Measurements from ENCODE around the gene FBXW11. TPM values are rescaled to one million over a fixed set of nuclear protein-coding genes. Genes with fewer than 3 reads are reported as not detected.

The FBXW11 gene
- total RNA-seq, 1 experiment from 2014 or later = 52.2 TPM

DNA sequence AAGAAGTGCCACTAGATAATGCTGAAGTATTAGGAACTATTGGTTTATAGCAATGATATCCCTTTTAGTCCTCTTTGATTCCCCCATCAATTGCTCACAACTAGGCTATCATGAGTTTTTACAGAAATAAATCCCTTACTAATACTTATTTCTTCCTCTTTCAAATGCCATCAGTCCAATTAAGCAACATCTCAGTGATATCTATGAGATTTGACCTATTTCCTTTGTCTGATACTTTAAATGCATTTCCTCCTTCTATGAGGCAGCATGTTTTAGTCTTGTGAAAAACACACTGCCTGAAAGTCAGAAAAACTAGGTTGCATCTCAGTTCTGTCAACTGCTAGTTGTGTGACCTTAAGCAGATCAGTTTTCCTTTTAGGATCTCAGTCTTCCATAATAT lies 101.6 kb downstream of the FBXW11 start:
- peaks cover 5% of the 10 kb centered on the region for H3K36me3 Mint-ChIP-seq
- H3K4me1 Mint-ChIP-seq = peaks cover 33% of the 10 kb centered on the region
- ChIA-PET POLR2A (no interaction called here), CTCF (interaction anchor here (0.5 kb wide), 1 partner anchor 537 kb away, joined by 5 read pairs; no protein-coding TSS in a partner anchor)
- no peak for TF ChIP-seq TEAD1 (CRISPR knock-in tag; IDR thresholded peaks at IDR 0.05)
- no peak for TF ChIP-seq ESRRA (CRISPR knock-in tag; IDR thresholded peaks at IDR 0.05; ENCODE audit: borderline replicate concordance)
- TF ChIP-seq, protein P1, sequence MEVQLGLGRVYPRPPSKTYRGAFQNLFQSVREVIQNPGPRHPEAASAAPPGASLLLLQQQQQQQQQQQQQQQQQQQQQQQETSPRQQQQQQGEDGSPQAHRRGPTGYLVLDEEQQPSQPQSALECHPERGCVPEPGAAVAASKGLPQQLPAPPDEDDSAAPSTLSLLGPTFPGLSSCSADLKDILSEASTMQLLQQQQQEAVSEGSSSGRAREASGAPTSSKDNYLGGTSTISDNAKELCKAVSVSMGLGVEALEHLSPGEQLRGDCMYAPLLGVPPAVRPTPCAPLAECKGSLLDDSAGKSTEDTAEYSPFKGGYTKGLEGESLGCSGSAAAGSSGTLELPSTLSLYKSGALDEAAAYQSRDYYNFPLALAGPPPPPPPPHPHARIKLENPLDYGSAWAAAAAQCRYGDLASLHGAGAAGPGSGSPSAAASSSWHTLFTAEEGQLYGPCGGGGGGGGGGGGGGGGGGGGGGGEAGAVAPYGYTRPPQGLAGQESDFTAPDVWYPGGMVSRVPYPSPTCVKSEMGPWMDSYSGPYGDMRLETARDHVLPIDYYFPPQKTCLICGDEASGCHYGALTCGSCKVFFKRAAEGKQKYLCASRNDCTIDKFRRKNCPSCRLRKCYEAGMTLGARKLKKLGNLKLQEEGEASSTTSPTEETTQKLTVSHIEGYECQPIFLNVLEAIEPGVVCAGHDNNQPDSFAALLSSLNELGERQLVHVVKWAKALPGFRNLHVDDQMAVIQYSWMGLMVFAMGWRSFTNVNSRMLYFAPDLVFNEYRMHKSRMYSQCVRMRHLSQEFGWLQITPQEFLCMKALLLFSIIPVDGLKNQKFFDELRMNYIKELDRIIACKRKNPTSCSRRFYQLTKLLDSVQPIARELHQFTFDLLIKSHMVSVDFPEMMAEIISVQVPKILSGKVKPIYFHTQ (CRISPR knock-in tag; IDR thresholded peaks at IDR 0.05) = no peak
- TF ChIP-seq ZNF671 (CRISPR knock-in tag; IDR thresholded peaks at IDR 0.05) = no peak
- TF ChIP-seq ERG (CRISPR knock-in tag; IDR thresholded peaks at IDR 0.05) = no peak
- no peak for TF ChIP-seq RELA (CRISPR knock-in tag; IDR thresholded peaks at IDR 0.05; ENCODE audit: borderline replicate concordance)
- TF ChIP-seq ZNF232 (CRISPR knock-in tag; IDR thresholded peaks at IDR 0.05) = no peak
- no peak for TF ChIP-seq TCF7 (CRISPR knock-in tag; IDR thresholded peaks at IDR 0.05; ENCODE audit: low read depth)
- TF ChIP-seq CREM (CRISPR knock-in tag; IDR thresholded peaks at IDR 0.05) = no peak
- TF ChIP-seq SMAD4 (CRISPR knock-in tag; IDR thresholded peaks at IDR 0.05) = no peak
- no peak for TF ChIP-seq ZNF425 (CRISPR knock-in tag; conservative IDR thresholded peaks at IDR 0.05)
- TF ChIP-seq, protein P2, sequence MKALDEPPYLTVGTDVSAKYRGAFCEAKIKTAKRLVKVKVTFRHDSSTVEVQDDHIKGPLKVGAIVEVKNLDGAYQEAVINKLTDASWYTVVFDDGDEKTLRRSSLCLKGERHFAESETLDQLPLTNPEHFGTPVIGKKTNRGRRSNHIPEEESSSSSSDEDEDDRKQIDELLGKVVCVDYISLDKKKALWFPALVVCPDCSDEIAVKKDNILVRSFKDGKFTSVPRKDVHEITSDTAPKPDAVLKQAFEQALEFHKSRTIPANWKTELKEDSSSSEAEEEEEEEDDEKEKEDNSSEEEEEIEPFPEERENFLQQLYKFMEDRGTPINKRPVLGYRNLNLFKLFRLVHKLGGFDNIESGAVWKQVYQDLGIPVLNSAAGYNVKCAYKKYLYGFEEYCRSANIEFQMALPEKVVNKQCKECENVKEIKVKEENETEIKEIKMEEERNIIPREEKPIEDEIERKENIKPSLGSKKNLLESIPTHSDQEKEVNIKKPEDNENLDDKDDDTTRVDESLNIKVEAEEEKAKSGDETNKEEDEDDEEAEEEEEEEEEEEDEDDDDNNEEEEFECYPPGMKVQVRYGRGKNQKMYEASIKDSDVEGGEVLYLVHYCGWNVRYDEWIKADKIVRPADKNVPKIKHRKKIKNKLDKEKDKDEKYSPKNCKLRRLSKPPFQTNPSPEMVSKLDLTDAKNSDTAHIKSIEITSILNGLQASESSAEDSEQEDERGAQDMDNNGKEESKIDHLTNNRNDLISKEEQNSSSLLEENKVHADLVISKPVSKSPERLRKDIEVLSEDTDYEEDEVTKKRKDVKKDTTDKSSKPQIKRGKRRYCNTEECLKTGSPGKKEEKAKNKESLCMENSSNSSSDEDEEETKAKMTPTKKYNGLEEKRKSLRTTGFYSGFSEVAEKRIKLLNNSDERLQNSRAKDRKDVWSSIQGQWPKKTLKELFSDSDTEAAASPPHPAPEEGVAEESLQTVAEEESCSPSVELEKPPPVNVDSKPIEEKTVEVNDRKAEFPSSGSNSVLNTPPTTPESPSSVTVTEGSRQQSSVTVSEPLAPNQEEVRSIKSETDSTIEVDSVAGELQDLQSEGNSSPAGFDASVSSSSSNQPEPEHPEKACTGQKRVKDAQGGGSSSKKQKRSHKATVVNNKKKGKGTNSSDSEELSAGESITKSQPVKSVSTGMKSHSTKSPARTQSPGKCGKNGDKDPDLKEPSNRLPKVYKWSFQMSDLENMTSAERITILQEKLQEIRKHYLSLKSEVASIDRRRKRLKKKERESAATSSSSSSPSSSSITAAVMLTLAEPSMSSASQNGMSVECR (CRISPR knock-in tag; IDR thresholded peaks at IDR 0.05; ENCODE audit: borderline replicate concordance) = no peak
- no peak for TF ChIP-seq MXD4 (CRISPR knock-in tag; IDR thresholded peaks at IDR 0.05; ENCODE audit: borderline replicate concordance)
- TF ChIP-seq ZNF396 (CRISPR knock-in tag; IDR thresholded peaks at IDR 0.05; ENCODE audit: borderline replicate concordance) = no peak
- TF ChIP-seq PRDM15 (CRISPR knock-in tag; IDR thresholded peaks at IDR 0.05) = no peak
- no peak for TF ChIP-seq NR3C1 (CRISPR knock-in tag; conservative IDR thresholded peaks at IDR 0.05; ENCODE audit: low read depth)
- no peak for TF ChIP-seq SOX15 (CRISPR knock-in tag; IDR thresholded peaks at IDR 0.05)
- TF ChIP-seq, protein P3, sequence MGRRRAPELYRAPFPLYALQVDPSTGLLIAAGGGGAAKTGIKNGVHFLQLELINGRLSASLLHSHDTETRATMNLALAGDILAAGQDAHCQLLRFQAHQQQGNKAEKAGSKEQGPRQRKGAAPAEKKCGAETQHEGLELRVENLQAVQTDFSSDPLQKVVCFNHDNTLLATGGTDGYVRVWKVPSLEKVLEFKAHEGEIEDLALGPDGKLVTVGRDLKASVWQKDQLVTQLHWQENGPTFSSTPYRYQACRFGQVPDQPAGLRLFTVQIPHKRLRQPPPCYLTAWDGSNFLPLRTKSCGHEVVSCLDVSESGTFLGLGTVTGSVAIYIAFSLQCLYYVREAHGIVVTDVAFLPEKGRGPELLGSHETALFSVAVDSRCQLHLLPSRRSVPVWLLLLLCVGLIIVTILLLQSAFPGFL (CRISPR knock-in tag; IDR thresholded peaks at IDR 0.05; ENCODE audit: borderline replicate concordance) = no peak
- no peak overlapping the region for H3K27ac Mint-ChIP-seq
- H3K4me3 Mint-ChIP-seq = no peak overlapping the region
- ATAC-seq (no peak), DNase-seq (ENCODE audit: low spot score) (no peak)
- H3K9me3 Mint-ChIP-seq = no peaks in the 10 kb centered on the region
- H3K27me3 Mint-ChIP-seq (ENCODE audit: low read depth) = no peaks in the 10 kb centered on the region
